HG02759 (cell line): Measurements from ENCODE around the gene ABCC8.

ENCODE experiments used
- ATAC-seq: cut with Tn5 transposase; IDR thresholded peaks from one replicate; pipeline ENCODE4 v1.9.1; 2021; ENCODE audit warnings: mild to moderate bottlenecking, moderate library complexity; ENCODE audit not compliant: unreplicated experiment

Gene ABCC8

DNA sequence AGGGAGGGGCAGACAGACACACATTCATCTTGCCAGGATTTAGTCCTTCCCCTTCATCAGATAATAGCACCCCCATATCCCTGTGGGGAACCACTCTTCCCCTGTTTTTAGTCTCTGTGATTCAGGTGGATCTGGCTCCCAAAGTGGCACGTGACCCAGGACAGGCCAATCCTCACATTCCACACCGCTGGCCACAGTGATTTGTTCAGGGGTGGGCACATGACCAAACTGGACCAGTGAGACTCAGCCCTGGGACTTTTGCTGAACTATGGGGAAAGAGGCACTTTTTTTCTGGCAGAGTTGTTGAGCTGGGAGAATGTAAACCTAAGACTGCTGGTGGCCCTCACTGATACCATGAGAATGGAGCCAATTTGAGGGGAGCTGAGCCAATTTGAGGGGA, 69.1 kb downstream of the ABCC8 start:
- no peak for ATAC-seq

DNA sequence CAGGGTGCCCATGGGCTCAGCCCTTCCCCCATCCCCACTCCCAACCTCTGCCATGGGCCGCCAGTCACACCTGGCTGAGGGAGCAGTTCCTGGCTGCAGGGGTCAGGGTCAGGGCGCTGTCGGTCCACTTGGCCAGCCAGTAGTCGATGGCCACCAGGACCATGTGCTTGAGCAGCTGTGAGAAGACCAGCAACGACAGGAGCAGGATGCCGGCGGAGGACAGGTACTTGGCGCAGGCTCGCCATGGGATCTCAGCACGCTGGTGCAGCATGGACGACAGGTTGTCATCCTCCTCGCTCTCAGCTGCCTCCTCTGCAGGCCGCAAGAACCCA, 69.9 kb downstream of the ABCC8 start:
- no peak for ATAC-seq

DNA sequence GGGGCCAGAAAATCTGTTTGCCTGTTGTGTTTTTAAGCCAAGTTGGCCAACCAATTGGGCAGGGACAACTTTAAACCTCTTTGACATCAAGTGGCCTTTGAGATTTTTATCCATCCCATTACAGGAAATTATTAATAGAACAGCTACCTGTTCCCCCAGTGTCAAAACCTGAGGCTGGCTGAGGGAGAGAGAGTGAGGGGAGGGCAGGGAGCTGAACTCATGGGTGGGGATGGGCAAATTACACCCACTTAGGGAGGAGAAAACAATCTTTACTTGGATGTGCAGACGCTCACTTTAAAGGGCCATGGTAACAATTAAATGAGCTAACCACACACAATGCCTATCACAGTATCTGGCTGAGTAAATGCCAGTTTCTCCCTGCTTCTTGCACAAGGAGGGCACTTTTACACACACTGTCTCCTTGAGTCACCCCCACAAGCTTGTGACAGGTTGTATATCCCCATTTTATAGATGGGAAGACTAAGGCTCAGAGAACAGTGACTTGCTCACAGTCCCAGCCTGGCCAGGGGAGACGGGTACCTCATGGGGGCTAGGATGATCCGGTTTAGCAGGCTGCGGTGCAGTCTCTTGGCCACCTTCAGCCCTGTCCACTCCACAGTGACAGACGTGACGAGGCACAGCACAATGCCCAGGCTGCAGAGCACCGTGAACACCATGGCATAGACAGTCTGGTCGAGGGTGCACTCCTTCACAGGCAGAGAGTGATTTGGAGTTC, 70.4 kb downstream of the ABCC8 start:
- ATAC-seq = no peak

DNA sequence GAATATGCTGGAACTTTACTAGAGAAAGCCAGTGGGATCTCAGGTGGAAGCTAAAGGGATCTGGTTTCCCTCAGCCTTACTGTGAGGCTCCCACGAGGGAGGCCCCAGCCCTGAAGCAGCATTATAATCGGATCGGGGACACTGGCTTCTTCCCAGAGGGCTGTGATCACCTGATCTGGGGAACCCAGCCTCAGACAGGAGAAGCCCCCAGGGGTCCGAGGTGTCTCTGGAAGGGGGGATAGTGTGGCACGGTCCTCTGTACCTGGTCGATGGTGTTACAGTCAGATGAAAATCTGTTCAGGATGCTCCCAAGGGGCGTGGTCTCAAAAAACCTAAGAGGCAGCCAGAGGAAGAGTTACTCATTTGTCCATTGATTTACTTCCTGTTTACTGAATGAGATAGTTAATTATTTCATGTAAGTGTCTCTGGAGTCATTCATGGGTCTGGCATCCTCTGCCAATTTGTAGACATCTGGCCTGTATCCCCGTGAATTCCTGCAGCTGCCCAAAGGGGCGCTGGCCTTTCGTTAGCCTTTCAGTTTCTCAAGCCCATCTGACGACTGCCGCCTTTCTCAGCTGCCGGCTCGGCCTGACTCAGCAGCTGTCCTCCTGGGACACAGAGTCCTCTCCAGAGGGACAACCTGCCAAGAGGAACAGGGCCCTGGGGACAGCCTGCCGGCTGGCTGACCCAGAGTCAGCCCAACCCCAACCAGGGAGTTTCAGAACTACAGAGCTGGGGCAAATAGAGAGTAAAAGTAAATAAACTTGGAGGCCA, 71.2 kb downstream of the ABCC8 start:
- no peak for ATAC-seq

DNA sequence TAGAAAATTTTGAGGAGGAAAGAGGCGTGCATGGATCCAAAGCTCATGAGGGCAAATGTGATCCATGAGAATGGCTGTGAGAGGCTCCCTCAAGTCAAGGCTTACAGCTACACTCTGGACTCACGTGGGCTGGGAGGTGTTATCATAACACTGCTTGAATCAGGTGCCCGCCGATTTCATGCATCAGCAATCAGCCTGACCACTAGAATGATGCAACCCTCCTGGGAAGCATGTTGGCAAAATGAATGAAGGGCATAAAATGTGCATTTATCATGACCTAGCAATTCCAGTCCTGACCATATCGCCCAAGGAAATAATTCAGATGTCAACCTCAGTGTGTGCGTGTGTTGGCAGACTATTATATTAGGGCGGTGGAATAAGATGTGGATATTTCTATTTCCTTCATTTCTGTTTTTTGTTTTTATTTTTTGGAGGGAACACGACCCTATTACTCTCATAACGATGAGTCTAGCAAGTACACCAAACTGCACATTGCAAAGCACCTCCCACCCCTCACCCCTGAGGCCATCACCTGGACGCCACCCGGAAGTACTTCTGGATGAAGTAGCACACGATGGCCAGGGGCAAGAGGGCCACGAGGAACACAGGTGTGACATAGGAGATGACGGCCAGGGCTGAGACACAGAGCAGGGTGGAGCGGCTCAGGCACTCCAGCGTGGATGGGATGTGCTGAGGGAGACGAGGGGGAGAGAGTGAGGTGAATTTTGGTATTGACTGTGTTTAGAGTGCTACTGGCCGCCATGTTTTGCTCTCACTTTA, 72.5 kb downstream of the ABCC8 start:
- ATAC-seq = no peak

DNA sequence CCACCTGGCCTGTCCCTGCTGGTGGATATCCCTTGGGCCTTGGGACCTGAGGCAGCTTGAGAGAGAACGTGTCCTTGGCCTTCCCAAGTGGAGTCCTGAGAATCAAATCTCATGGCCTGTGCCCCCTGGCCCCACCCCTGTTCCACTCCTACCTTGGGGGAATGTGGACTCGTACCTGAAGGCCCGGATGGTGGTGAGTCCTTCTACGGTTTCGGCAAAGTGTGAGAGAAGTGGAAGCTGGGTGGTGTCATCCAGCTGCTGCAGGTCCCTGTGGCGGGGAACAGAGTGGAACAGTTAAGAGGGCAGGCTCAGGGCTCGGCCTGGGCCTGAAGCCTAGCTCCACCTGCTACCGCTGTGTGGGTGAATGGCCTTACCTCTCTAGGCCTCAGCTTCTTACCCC, 74.2 kb downstream of the ABCC8 start:
- ATAC-seq = no peak

DNA sequence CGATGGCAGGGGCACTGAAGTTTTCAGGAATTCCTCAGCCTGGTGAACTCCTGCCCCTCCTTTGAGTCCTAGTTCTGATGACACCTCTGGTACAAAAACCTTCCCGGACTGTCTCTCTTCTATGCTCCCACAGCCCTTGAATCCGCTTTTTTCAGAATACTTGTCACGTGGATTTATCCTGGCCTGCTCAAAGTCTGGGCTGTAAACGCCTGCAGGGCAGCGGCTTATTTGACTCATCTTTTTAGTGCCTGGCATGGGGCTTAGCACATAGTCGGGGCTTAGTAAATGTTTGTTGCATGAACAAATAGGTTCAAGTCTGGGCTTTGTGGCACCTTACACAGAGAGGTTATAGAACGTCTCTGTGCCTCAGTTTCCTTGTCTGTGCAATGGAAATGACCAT, 74.8 kb downstream of the ABCC8 start:
- no peak for ATAC-seq

DNA sequence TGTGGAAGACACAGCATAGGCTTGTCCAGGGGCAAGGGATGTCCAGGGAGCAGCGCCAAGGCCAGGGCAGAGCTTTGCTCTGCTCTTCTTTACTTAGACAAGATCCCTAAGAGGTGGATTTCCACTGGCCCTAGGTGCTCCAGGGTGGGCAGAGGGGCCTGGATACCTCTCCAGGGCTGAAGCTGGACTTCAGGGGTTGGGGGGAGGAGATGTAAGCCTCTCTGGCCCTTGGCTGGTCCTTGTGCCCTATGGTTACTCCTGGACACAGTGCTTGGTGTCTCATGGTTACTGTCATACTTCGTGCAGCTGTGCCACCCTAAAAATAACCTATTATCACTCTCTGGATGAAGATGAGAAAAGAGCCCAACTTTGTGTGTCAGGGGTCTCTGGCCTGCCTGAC, 75.3 kb downstream of the ABCC8 start:
- no peak for ATAC-seq

DNA sequence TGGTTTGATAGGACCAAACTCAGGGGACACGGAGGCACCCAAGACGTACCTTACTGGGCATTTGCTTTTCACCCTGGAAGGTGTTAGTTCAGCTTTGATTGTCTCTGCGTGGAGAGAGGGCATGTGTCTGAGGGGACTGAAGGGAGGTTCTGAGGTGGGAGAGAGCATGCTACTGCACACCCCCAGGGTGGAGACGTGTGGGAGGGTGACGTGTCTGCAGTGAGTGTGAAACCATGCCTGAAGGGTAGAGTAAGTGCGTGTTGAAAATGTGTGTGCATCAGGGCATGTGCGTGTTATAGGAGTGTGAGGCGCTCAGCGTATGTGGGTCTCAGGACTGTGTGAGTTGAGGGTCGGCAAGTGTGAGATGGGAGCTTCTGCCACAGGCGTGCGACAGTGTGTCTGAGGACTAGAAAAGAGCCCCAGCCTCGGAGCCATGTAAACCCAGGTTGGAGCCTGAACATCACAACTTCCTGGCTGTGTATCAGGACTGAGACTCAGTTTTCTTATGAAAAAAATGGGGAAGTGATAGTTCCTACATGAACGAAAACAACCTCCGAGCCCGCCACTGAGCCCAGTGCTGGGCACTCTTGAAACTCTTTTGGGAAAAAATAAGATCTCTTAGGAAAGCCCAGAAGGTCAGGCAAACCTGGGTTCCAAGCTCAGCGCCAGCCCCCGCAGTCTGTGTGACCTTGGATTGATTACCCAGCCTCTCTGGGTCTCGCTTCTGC, 76.4 kb downstream of the ABCC8 start:
- ATAC-seq = peak; percentile 60

DNA sequence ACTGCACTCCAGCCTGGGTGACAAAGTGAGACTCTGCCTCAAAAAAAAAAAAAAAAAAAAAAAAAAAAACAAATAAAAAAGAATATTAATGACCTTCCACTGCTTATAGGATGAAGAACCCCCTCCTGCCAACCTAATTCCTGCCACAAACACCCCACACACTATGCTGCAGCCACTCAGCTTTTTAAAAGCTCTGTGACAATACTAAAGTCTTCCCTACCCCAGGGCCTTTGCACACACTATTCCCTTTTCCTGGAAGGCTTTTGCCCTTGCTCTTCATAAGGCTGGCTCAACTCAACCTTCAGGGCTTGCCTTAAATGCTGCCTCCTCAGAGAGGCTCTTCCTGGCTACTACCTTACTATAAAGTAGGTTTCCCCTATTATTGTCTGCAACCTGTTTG, 77.4 kb downstream of the ABCC8 start:
- no peak for ATAC-seq

DNA sequence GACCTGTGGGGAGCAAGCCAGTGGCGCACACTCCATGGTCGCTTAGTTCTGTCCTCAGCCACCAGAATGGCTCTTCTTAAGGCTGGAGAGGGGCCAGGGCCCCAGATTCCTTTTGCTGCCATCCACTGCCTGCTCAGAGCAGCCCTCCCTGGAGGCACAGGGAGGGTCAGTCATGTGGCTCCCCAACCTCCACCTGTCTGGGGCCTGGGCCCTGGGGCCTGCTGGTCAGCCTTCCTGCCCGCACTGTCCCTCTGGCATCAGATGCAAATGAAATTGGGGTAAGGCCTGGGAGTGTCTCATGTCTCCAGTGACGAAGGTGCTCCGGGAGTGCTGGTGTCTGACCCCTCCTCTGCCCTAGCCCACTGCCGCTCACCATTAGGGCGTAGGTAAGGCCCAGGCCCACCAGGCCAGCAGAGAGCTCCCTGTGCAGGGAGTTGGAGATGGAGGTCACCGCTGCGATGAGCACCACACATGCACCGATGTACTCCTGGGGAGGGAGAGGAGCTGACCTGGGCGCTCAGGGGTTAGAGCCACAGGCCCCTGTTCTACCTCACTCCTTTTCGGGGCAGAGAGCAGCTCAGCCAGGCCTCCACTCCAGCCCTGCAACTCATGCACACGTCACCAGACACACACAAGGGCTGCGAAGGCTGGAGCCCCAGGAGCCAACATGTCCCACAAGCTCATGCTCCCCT, 79.2 kb downstream of the ABCC8 start:
- no peak for ATAC-seq

DNA sequence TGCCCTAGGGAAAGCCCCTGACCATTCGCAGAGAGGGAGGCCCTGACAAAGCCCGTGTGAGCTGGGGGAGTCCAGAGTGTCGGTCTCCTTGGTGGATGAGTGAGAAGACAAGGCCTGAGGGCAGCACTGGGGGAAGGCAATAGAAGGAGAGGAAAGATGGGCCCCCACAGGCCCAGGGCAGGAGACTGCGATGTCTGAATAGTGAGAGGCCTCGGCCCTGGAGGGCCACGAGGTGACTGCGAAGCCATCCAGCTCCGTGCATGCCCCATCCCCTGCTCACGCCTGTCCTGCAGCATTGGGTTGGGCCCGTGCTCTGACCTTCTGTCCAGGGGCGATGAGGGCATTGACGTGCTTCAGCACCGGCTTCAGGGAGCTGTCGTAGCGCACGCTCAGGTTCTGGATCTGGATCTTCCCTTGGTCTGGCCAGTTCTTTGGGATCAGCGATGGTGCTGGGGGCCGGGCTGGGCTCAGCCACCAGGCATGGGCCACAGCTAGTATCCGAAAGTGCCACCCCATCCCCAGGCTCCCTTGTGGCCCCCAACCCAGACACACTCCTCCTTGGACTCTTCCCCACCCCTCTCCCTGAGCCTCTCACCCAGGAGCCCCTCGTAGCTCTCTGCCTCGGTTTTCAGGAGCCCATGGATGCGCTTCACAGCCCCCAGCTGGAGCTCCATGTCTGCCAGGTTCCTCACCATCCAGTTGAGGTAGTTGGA, 79.9 kb downstream of the ABCC8 start:
- no peak for ATAC-seq

DNA sequence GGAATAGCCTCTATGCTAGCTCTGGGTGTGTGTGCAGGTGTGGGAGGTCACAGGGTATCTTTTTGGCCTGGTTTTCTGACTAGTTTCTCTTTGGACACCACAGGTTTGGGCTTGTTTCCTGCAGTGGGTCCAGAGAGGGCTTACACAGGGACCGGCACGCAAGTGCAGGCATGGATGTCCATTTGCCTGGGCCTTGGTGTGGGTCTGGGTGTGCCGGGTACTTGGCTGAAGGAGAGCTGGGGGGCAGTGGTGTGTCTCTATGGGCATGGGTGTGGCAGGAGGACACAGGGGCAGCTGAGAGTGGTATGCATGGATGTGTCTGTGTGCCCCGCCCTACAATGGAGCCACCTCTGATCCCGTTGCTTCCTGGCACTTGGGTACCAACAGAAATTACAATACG, 80.7 kb downstream of the ABCC8 start:
- no peak for ATAC-seq

DNA sequence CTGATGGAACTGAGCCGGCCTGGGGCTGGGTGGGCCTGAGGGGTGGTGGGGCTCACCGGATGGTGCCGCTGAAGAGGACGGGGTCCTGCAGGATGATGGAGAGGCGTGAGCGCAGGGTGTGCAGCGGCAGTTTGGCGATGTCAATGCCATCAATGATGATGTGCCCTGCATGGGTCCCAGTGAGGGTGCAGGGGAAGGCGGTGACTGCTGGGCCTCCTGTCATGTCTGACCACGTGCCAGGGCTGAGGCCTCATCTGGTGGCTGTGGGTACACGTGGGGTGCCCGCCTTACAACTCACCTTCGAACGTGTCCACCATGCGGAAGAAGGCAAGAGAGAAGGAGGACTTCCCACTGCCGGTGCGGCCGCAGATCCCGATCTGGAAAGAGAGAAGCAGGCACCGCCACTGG, 81.1 kb downstream of the ABCC8 start:
- ATAC-seq = no peak

DNA sequence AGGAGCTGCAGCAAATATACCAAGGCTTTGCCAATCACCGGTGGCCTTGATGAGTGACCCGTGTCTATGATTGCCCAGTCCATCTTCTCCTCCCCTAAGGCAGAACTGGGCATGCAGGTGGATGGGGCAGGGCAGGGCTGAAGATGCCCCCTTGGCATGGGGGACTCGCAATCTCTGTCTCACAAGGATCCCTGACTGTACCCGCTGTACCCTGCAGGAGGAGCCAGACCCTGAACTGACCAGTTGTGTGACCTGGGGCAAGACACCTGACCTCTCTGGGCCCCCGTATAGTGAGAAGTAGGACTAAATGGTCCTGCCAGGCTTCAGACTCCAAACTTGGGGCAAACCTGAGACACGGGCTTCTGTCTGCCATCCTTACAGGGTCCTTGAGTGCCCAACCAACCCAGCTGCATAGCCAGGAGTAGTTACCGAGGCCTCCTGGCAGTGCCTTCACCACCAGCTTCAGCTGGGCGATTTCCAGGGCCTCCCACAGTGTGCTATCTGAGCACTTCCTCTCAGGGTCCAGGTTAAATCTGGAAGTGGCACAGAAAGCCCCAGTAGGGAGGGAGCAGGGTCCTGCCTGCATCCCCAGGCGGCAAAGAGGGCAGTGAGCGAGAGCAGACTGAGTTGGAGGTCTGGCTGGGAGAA, 81.8 kb downstream of the ABCC8 start:
- ATAC-seq = no peak

DNA sequence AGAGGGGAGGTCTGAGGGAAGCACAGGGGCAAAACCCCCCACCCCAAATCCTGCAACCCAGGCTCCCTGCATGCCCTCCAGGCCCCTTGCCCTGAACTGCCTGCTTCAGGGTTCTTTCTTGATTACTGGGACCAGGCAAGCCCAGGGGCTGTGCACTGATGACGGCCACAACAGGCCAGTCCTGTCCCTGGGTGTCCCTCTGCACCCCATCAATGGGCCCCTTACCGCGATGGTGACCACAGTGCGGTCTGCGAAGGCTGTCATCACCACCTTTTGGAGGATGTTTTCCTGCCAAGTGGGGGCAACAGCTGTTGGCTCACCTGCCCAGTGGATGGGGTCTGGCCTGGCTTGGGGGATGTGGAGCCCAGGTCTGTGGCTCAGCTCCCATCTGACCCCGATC, 83.2 kb downstream of the ABCC8 start:
- no peak for ATAC-seq

DNA sequence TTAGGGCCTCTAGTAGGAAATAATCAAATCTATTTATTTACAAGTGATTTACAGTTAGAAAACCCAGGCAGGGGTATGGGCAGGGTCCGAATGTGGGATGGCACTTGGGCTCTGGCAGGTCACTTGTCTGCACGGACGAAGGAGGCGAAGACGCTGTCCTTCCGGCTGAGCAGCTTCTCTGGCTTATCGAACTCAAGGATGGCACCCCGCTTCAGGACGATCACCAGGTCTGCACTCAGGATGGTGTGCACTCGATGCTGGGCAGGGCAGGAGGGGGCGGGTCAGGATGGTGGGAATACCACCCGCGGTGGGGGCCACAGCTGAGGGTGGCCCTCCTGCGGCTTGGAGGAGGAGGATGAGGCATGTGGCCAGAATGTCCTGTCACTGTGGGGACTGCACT, 83.8 kb downstream of the ABCC8 start:
- ATAC-seq = no peak

DNA sequence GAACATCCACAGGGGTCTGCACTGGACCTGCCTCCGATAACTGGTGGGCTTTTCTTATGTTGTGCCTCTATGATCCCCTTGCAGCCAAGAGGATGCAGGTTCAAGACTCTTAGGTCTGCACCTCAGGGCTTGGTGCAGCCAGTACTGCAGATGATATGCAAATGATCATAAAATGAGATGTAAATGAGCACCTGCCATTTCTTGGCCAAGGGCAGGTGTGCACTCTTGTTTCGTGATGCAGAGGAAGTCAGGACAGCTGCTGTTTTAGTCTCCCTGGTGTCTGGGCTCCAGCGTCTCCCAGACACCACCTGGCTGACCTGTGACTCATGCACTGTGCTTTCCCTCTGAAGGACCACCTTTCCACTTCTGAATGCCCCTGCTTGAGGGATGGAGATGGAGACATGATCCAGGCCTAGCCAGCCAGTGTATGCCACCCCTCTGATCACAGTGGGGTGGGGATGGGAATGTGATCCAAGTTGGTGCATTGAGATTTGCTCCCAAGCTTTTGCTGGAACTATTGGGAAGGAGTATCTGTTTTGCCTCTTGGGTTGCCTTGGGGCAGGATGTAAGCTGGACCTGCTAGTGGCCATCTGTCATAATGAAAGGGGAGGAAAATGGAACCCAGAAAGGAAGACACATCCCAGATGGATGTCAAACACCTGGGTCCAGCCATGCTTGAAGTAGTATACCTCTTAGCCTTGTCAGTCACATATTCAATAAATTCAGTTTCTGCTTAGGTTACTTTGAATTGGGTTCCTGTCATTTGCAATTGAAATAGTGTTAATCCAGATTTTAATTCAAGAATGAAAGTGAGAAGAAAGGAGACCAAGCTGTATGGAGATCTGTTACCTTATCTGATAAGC, 84.9 kb downstream of the ABCC8 start:
- ATAC-seq = no peak
